ENCODE measurements around the gene TAGLN2. TPM values are rescaled to one million over a fixed set of nuclear protein-coding genes. Genes with fewer than 3 reads are reported as not detected.

TAGLN2 gene
- total RNA-seq, 1 donor from 2014 or later, result 160 TPM

- H3K4me1 Mint-ChIP-seq (ENCODE audit: low read depth, unreplicated experiment), result peaks cover 28% of the 10 kb centered on the region
- TF ChIP-seq CTCF (IDR thresholded peaks at IDR 0.05; ENCODE audit: partially characterized antibody, unreplicated experiment), result no peak
- peaks cover 4% of the 10 kb centered on the region for H3K9me3 Mint-ChIP-seq (ENCODE audit: unreplicated experiment)
- no peak for DNase-seq
- H3K27ac Mint-ChIP-seq (ENCODE audit: unreplicated experiment), result no peak overlapping the region
- peak overlapping the region; percentile 64 for H3K4me3 Mint-ChIP-seq (ENCODE audit: unreplicated experiment)
- no peaks in the 10 kb centered on the region for H3K36me3 Mint-ChIP-seq (ENCODE audit: unreplicated experiment)
- H3K27me3 Mint-ChIP-seq (ENCODE audit: unreplicated experiment), result peaks cover 19% of the 10 kb centered on the region
These were observed 17.4 kb upstream of the TAGLN2 start for GRCh38 chr1:159942632-159943277.

GRCh38 chr1:159941591-159942560 lies 16.6 kb upstream of the TAGLN2 start:
- H3K27ac Mint-ChIP-seq (ENCODE audit: unreplicated experiment), result peak overlapping the region; percentile 55
- no peak for DNase-seq
- peaks cover 4% of the 10 kb centered on the region for H3K9me3 Mint-ChIP-seq (ENCODE audit: unreplicated experiment)
- H3K27me3 Mint-ChIP-seq (ENCODE audit: unreplicated experiment), result peaks cover 19% of the 10 kb centered on the region
- no peaks in the 10 kb centered on the region for H3K36me3 Mint-ChIP-seq (ENCODE audit: unreplicated experiment)
- peak overlapping the region; percentile 69 for H3K4me3 Mint-ChIP-seq (ENCODE audit: unreplicated experiment)
- TF ChIP-seq CTCF (IDR thresholded peaks at IDR 0.05; ENCODE audit: partially characterized antibody, unreplicated experiment), result no peak
- H3K4me1 Mint-ChIP-seq (ENCODE audit: low read depth, unreplicated experiment), result peaks cover 34% of the 10 kb centered on the region

DNA sequence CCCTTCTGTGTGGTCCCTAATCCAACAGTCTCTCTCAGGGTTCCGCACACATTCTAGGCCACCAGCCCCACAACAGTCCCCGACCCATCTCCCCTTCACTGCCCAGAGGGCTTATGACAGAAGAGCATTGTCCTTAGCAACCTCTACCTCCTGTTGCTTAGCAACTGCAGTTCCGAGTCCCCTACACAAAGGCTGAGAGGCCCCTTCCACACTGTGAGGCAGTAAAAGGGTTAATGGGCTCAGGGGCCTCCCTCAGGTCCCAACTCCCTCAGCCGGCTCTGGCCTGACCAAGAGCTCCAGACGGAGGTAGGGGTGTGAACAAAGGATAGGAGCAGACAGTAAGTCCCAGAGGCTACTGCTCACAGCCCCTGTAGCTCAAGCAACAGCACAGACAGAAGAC lies 15.8 kb upstream of the TAGLN2 start:
- Mint-ChIP-seq H3K4me1 (ENCODE audit: low read depth, unreplicated experiment) (peaks cover 34% of the 10 kb centered on the region), H3K36me3 (ENCODE audit: unreplicated experiment) (no peaks in the 10 kb centered on the region), H3K9me3 (ENCODE audit: unreplicated experiment) (peaks cover 6% of the 10 kb centered on the region), H3K27ac (ENCODE audit: unreplicated experiment) (peak overlapping the region; percentile 48), H3K4me3 (ENCODE audit: unreplicated experiment) (peak overlapping the region; percentile 36), H3K27me3 (ENCODE audit: unreplicated experiment) (peaks cover 19% of the 10 kb centered on the region)
- no peak for DNase-seq
- TF ChIP-seq CTCF (IDR thresholded peaks at IDR 0.05; ENCODE audit: partially characterized antibody, unreplicated experiment), result no peak

DNA sequence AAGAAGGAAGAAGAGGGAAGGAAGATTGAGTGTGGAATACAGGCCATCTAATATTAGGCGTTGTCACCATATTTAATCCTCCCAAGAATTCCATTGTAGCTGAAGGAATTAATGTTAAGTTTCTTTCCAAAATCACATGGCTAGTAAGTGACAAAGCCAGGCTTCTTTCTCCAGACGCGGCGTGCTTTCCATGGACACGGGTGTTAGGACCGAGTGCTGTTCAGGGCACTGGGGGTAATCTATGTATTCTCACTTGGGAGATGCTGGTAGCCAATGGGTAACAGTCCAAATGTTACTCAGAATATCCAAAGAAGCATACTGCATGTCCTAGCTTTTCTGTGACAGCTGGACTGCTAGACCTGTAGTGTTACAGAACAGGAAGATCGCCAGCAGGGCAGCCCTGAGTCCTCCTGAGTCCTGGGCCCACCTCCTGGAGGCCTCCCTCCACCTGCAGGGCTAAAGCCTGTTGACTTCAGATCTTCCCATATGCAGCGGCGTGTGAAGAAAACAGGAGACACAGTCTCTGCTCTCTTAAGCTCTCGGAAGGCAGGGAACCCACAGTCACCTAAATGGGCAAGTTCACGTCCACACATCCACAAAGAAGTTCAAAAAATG lies 14.8 kb upstream of the TAGLN2 start:
- Mint-ChIP-seq H3K4me1 (ENCODE audit: low read depth, unreplicated experiment) (peaks cover 34% of the 10 kb centered on the region), H3K4me3 (ENCODE audit: unreplicated experiment) (peak overlapping the region; percentile 17), H3K9me3 (ENCODE audit: unreplicated experiment) (peaks cover 10% of the 10 kb centered on the region), H3K36me3 (ENCODE audit: unreplicated experiment) (no peaks in the 10 kb centered on the region), H3K27ac (ENCODE audit: unreplicated experiment) (peak overlapping the region; percentile 4), H3K27me3 (ENCODE audit: unreplicated experiment) (peaks cover 14% of the 10 kb centered on the region)
- no peak for DNase-seq
- TF ChIP-seq CTCF (IDR thresholded peaks at IDR 0.05; ENCODE audit: partially characterized antibody, unreplicated experiment), result no peak

All from glutamatergic neuron (in vitro differentiated cells).